Gastrocnemius medialis (tissue), 4 donors: ENCODE results near the gene MED12L. TPM values are rescaled to one million over a fixed set of nuclear protein-coding genes. Genes with fewer than 3 reads are reported as not detected.

Source experiments
- ATAC-seq, 2 donors: fragments of 150-250 bp; one replicate each; pipeline ENCODE4 v1.9.1; 2016
- DNase-seq, 2 donors: peaks; one replicate each; pipeline ENCODE4 v3.0.0-alpha.2; 2019
- H3K27ac ChIP-seq, 4 donors: fragments of 200-600 bp; sonication (generic); 1 replicate in 1 of 4; 2 replicates in 3 of 4; pipeline ENCODE4 v1.5.1; 2016 to 2018; ENCODE audit warnings: mild to moderate bottlenecking in 2 of 4, moderate library complexity in 1 of 4
- H3K27me3 ChIP-seq, 3 donors: fragments of 200-600 bp; sonication (generic) in 2 of 3; 1 replicate in 1 of 3; 2 replicates in 2 of 3; pipeline versions ENCODE4 v1.5.1 to v1.6.0; 2016 to 2019; ENCODE audit warnings: mild to moderate bottlenecking in 1 of 3, moderate library complexity in 1 of 3
- H3K36me3 ChIP-seq, 2 donors: fragments of 200-600 bp; sonication (generic) in 1 of 2; one replicate each; pipeline ENCODE4 v1.5.1; 2017 to 2018
- H3K4me1 ChIP-seq, 2 donors: fragments of 200-600 bp; sonication (generic) in 1 of 2; one replicate each; pipeline ENCODE4 v1.5.1; 2016 to 2017; ENCODE audit warnings: mild to moderate bottlenecking in 2 of 2
- H3K4me3 ChIP-seq, 4 donors: fragments of 200-600 bp; sonication (generic) in 3 of 4; 1 replicate in 1 of 4; 2 replicates in 3 of 4; pipeline ENCODE4 v1.5.1; 2016 to 2019; ENCODE audit warnings: mild to moderate bottlenecking in 2 of 4
- H3K9me3 ChIP-seq, 3 donors: fragments of 200-600 bp; sonication (generic) in 2 of 3; 1 replicate in 1 of 3; 2 replicates in 2 of 3; pipeline ENCODE4 v1.5.1; 2016 to 2019
- POLR2A ChIP-seq, 2 donors: fragments of 450-650 bp; IDR thresholded peaks; one replicate each; pipeline ENCODE4 v1.6.1; 2017; ENCODE audit warnings: antibody characterized with exemption in 2 of 2, mild to moderate bottlenecking in 2 of 2, moderate library complexity in 2 of 2
- in situ Hi-C, 4 donors: fragments of 200-750 bp; cut with MboI; loops; one replicate each; pipeline versions ENCODE4 v1.15.0 to v1.8.0; 2017; ENCODE audit warnings: low sequenced_read_pairs in 4 of 4
- intact Hi-C: fragments of 100-400 bp; cut with DNase I; formaldehyde crosslinking; loops from one replicate; pipeline ENCODE4 v1.15.1; 2023; ENCODE audit warnings: low total_unique reads
- total RNA-seq, 4 donors: library from RNA; depleted of rRNA; stranded (reverse); fragments of >200 nt; gene quantifications; one replicate each; pipeline versions ENCODE4 v1.1.0 to v1.2.3, GENCODE V29; 2016
- TF ChIP-seq, protein P1 (sequence below), 5 experiments: fragments of 450-650 bp in 3 of 5; fragments of 200-600 bp in 2 of 5; sonication (generic) in 2 of 5; IDR thresholded peaks in 4 of 5; conservative IDR thresholded peaks in 1 of 5; 1 replicate in 4 of 5; 2 replicates in 1 of 5; pipeline ENCODE4 v1.5.1; 2016 to 2019; ENCODE audit warnings: antibody characterized with exemption in 5 of 5, mild to moderate bottlenecking in 3 of 5, moderate library complexity in 3 of 5

Gene MED12L
- total RNA-seq, 4 donors from 2014 or later = 0.05 to 1.2 (median 0.10) TPM

DNA sequence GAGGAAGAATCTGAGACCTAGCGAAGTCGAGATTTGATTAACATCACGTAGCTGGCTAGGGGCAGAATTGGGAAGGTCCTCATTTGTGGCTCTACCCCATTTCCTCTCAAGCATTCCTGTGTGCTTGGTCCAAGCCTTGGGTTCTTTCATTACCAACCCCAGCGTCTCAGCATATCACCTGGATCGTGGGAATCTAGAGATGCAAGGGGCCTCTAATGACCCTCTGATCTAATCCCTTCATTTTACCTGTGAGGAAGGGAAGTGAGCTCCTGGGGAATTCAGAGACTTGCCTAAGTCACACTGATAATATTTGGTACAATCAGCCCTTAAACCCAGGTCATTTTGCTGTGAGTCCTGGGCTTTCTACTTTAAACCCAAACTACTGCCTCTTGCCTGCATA lies 229.1 kb downstream of the MED12L start:
- intact Hi-C loops (no loop called here), in situ Hi-C loops (no loop called here)
- no peaks in the 10 kb centered on the region for H3K9me3 ChIP-seq
- no peak overlapping the region for H3K27ac ChIP-seq
- no peaks in the 10 kb centered on the region for H3K36me3 ChIP-seq
- DNase-seq (no peak), ATAC-seq (no peak)
- H3K27me3 ChIP-seq = no peaks in the 10 kb centered on the region
- no peak overlapping the region for H3K4me3 ChIP-seq
- TF ChIP-seq POLR2A (IDR thresholded peaks at IDR 0.05) = no peak
- TF ChIP-seq, protein P1, sequence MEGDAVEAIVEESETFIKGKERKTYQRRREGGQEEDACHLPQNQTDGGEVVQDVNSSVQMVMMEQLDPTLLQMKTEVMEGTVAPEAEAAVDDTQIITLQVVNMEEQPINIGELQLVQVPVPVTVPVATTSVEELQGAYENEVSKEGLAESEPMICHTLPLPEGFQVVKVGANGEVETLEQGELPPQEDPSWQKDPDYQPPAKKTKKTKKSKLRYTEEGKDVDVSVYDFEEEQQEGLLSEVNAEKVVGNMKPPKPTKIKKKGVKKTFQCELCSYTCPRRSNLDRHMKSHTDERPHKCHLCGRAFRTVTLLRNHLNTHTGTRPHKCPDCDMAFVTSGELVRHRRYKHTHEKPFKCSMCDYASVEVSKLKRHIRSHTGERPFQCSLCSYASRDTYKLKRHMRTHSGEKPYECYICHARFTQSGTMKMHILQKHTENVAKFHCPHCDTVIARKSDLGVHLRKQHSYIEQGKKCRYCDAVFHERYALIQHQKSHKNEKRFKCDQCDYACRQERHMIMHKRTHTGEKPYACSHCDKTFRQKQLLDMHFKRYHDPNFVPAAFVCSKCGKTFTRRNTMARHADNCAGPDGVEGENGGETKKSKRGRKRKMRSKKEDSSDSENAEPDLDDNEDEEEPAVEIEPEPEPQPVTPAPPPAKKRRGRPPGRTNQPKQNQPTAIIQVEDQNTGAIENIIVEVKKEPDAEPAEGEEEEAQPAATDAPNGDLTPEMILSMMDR (IDR thresholded peaks at IDR 0.05 in 4 of 5, conservative IDR thresholded peaks at IDR 0.05 in 1 of 5) = no peak
- no peaks in the 10 kb centered on the region for H3K4me1 ChIP-seq

DNA sequence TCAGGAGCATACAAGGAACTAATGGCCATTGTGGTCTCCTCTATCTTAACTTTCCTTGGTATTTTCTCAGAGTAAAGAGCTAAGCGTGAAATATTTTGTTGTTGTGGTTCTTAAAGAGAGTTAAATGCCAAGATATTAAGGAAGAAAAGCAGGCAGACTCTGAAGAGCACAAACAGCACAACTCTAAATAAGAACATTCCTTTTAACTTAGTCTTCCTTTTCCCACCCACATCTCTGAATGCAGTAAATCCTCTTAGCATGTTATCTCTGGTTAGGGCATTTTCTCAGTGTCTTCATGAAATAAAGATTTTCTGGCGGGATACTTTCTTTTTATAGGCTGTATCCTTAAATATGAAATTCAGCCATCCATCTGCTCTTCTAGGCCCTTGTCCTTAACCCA lies 229.7 kb downstream of the MED12L start:
- H3K36me3 ChIP-seq = no peaks in the 10 kb centered on the region
- no peak overlapping the region for H3K4me3 ChIP-seq
- intact Hi-C loops (no loop called here), in situ Hi-C loops (no loop called here)
- H3K9me3 ChIP-seq = no peaks in the 10 kb centered on the region
- H3K4me1 ChIP-seq = no peaks in the 10 kb centered on the region
- no peak for ATAC-seq
- no peaks in the 10 kb centered on the region for H3K27me3 ChIP-seq
- no peak for DNase-seq
- no peak overlapping the region for H3K27ac ChIP-seq
- no peak for TF ChIP-seq POLR2A (IDR thresholded peaks at IDR 0.05)
- TF ChIP-seq, protein P1 (IDR thresholded peaks at IDR 0.05 in 4 of 5, conservative IDR thresholded peaks at IDR 0.05 in 1 of 5) = no peak

DNA sequence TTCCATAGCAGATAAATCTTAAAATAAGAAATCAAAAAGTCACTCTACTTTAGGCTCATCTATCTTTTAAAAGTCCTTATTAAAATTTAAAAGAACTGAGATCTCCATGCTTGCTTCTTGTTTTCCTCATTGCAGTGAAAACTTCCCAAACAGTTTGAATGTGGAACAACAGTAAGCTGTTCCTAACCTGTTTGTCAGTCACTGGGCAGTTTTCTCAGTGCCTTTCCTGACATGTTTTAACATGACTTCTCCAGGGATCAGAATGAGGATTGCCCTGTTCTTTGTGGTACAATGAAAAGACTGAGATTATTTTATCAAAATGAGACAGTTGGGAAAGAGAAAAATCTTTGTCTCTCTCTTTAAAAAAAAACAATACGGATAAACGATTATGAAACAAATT lies 230.4 kb downstream of the MED12L start:
- intact Hi-C loops (no loop called here), in situ Hi-C loops (no loop called here)
- no peak for ATAC-seq
- H3K4me1 ChIP-seq = no peaks in the 10 kb centered on the region
- H3K27ac ChIP-seq = no peak overlapping the region
- DNase-seq = no peak
- no peak overlapping the region for H3K4me3 ChIP-seq
- no peaks in the 10 kb centered on the region for H3K36me3 ChIP-seq
- no peak for TF ChIP-seq POLR2A (IDR thresholded peaks at IDR 0.05)
- TF ChIP-seq, protein P1 (IDR thresholded peaks at IDR 0.05 in 4 of 5, conservative IDR thresholded peaks at IDR 0.05 in 1 of 5) = no peak
- H3K27me3 ChIP-seq = no peaks in the 10 kb centered on the region
- no peaks in the 10 kb centered on the region for H3K9me3 ChIP-seq

DNA sequence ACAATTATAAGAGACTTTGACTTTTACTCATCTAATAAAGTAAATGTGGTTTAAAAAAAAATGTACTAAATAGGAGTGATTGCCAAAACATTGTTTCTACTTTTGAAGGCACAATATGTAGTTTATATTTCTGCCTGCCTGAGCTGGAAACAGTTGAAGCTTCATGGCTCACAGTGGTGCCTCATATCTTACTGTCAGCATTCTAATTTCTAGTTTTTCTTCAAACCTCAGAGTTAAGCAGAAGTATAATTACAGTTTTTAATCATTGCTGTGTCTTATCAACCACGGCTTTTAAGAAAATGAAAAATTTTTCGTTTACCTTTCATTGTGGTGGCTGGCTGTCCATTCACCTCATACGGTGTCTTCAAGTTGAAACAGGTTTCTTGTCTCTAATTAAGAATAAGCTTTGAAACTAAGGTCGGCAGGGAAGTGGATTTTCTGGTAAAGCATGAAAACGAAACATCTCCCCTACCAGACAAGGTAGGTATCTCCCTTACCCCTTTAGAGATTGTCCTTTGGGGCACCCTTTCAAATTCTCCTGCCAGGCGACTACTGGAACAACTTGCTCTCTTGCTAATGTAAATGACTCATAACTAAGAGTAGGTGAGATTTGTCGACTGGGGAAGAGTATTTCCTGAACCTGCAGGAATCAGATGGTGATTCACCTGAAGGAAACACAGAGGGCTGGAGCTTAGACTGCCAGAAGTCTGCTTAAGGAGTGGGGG lies 231.0 kb downstream of the MED12L start, which contains the start of gene GPR87:
TSS of gene GPR87 (minus strand) at position 554 of the 725 bp plus-strand sequence. CDS start 16,720 bp downstream, outside the sequence.
- H3K4me1 ChIP-seq = no peaks in the 10 kb centered on the region
- in situ Hi-C loops = no loop called here
- H3K27ac ChIP-seq = no peak within 1 kb of the TSS
- no peaks in the 10 kb centered on the region for H3K27me3 ChIP-seq
- no peak within 1 kb of the TSS for H3K4me3 ChIP-seq
- TF ChIP-seq, protein P1 (IDR thresholded peaks at IDR 0.05 in 4 of 5, conservative IDR thresholded peaks at IDR 0.05 in 1 of 5) = no peak
- no peak for TF ChIP-seq POLR2A (IDR thresholded peaks at IDR 0.05)
- ATAC-seq = no peak
- H3K9me3 ChIP-seq = no peaks in the 10 kb centered on the region
- intact Hi-C loops = no loop called here
- DNase-seq = no peak
- no peaks in the 10 kb centered on the region for H3K36me3 ChIP-seq
